GM19455 (cell line): ENCODE results near the gene IFT122.
"Not testable (repeated sequence)": the region's sequence is repeated elsewhere in the genome, so short reads cannot be mapped to it uniquely, and the experiment has no call there.

Experiments
- ATAC-seq: cut with Tn5 transposase; IDR thresholded peaks from one replicate; pipeline ENCODE4 v1.9.1; 2021; ENCODE audit not compliant: unreplicated experiment

Gene IFT122

DNA sequence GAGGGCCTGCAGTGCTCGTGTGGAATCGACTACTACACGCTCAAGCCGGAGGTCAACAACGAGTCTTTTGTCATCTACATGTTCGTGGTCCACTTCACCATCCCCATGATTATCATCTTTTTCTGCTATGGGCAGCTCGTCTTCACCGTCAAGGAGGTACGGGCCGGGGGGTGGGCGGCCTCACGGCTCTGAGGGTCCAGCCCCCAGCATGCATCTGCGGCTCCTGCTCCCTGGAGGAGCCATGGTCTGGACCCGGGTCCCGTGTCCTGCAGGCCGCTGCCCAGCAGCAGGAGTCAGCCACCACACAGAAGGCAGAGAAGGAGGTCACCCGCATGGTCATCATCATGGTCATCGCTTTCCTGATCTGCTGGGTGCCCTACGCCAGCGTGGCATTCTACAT, 92.2 kb downstream of the IFT122 start:
- ATAC-seq, result no peak

DNA sequence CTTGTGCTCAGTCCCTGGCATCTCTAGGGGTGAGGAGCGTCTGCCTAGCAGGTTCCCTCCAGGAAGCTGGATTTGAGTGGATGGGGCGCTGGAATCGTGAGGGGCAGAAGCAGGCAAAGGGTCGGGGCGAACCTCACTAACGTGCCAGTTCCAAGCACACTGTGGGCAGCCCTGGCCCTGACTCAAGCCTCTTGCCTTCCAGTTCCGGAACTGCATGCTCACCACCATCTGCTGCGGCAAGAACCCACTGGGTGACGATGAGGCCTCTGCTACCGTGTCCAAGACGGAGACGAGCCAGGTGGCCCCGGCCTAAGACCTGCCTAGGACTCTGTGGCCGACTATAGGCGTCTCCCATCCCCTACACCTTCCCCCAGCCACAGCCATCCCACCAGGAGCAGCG, 93.4 kb downstream of the IFT122 start:
- no peak for ATAC-seq

DNA sequence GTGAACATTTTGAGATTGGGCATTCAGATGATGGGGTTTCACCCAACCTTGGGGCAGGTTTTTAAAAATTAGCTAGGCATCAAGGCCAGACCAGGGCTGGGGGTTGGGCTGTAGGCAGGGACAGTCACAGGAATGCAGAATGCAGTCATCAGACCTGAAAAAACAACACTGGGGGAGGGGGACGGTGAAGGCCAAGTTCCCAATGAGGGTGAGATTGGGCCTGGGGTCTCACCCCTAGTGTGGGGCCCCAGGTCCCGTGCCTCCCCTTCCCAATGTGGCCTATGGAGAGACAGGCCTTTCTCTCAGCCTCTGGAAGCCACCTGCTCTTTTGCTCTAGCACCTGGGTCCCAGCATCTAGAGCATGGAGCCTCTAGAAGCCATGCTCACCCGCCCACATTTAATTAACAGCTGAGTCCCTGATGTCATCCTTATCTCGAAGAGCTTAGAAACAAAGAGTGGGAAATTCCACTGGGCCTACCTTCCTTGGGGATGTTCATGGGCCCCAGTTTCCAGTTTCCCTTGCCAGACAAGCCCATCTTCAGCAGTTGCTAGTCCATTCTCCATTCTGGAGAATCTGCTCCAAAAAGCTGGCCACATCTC, 94.5 kb downstream of the IFT122 start:
- no peak for ATAC-seq

DNA sequence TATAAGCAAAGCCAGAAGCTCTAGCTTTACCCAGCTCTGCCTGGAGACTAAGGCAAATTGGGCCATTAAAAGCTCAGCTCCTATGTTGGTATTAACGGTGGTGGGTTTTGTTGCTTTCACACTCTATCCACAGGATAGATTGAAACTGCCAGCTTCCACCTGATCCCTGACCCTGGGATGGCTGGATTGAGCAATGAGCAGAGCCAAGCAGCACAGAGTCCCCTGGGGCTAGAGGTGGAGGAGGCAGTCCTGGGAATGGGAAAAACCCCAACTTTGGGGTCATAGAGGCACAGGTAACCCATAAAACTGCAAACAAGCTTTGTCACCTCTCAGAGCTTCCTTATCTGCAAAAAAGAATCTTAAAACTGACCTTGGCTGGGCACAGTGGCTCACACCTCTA, 95.1 kb downstream of the IFT122 start:
- ATAC-seq, result no peak

DNA sequence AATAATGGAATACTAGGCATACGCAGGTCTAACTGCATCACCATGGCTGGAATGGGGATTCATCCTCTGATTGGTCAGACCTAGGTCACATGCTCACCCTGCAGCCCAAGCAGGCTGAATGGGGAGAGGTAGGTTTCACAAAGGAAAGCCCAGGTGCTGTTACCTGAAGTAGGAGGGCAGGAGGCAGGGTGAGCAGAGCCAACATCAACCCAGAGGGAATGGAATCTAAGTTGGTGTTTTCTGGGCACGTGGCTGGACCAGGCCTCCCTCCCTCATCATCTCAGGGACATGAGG, 96.3 kb downstream of the IFT122 start:
- no peak for ATAC-seq

DNA sequence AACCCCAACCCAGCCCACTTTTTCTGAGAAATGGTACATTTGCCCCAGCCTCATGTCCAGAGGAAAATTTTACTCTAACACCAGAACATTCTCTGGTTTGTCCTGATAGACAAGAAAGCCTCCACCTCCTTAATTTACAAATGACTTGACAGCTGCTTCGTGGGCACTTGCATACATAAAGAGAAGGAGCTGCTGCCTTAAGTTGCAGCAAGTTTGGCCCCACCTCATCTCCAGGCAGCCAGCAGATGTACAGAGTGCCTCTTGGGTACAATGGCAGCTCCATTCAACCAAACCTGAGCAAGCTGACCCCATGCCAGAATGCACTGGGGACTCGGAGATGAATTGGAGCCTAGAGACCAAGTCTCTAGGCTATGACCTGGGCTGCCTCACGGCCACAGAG, 96.8 kb downstream of the IFT122 start:
- no peak for ATAC-seq

DNA sequence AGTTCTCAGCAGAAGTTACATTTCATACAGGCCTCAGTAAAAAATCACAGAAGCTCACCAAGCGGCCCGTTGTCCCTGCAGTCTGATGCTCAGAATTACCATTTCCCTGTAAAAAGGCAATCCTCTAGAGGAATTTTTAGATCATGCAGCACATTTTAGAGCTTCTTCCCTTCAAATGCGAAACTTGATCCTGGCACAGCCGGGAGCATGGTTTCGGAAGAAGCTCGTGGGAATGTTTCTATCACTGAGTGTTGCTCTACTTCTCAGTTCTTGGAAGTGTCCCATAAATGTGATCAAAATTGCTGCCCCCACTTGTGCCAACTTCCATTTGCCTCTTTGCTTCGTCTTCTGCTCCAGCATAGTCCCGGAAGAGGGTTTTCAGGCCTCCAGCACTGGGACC, 99.2 kb downstream of the IFT122 start:
- no peak for ATAC-seq

DNA sequence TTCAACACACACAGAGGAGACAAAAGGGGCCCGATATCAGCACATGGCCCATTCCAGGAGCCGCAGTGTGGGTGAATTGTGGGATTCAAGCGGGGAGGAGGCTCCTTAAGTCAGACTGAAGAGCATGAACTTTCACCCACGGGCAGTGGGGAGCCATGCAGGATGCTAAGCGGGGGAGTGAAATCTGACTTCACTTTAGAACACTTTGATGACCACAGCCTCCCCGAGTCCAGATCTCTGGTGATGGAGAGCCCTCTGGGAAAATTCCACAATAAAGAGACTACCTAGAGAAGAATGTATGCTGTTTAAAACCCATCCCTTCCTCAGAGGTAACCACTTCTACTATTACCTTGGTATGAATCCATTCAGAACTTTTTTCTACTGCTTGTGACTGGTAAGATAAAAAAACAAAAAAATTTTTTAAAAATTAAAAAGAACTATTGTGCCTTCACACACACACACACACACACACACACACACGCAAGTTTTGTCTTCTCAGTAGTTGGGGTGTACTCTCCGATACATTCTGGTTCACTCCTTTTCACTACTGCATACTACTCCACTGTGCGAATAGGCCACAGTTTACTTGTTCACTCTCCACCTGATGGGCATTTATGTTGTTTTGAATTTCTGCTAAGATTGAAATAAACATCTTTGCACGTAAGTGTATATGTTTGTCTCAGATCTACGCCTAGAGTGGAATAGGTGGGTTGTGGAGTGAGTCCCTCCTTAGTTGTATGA, 100.9 kb downstream of the IFT122 start:
- no peak for ATAC-seq

DNA sequence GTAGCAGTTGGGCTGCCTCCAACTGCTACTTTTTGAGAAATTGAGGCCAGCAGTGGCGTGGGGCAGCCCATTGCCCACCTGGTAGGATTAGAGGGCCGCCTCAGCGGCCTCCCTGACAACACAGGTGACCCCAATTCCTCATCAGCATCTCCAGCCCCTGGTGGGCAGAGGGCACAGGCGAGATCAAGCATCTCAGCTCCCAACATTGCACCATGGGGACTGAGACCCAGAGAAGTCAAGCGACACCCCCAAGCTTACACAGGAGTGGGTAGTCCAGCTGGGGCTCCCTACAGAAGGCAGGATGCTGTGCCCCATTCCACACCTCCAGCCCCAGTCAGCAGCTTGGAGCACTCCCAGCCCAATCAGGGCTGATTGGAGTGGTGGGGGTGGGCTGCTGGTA, 102.7 kb downstream of the IFT122 start:
- ATAC-seq, result no peak

DNA sequence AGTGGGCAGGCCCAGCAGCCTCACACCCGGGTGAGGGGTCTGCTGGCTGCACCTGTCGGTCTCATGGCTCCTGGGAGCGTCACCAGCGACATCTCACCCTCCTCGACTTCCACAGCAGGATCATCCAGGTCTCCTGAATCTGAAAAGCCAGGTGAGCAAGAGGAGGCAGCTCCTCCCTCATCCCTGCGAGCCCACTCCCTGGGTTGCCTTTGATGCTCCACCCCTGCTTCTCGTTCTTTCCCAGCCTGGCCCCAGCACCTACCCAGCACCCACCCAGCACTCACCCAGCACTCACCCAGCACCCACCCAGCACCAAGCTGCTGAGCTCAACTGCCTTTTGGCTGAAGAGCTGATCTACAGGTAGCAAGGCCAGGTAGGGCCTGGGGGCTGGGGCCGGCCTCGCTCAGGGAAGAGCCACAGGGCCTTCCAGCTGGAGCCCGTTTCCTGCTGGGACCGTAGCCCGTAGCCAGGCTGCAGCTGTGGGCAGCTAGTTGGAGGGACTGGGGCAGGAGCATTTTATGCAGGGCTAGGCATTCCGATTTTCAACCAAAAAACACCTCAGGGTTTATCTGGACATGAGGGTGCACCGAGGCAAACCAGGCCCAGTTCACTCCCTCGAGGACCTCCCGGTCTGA, 103.2 kb downstream of the IFT122 start, which contains the start of gene H1-8:
Gene H1-8, plus strand, starts transcription at position 20 of the 635 bp plus-strand sequence. Its CDS starts 44 bp downstream, at position 64.
- ATAC-seq, result no peak

DNA sequence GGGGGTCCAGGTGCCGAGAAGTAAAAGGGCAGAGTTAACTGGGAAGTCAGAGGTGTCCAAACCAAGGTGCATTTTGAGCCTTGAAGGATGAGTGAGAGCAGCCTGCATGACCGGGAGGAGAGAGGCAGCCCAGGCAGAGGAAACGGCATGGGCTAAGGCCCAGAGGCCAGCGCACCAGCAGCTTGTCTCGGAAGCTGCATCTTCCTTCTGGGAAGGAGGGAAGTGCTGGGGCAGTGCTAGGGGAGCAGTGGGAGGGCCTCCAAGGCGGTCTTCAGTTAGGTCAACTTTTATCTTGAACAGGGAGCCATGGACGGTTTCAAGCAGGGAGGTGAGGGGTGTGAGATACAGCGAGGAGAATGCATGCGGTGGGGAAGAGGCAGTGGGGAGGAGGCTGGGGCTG, 104.0 kb downstream of the IFT122 start:
- no peak for ATAC-seq

DNA sequence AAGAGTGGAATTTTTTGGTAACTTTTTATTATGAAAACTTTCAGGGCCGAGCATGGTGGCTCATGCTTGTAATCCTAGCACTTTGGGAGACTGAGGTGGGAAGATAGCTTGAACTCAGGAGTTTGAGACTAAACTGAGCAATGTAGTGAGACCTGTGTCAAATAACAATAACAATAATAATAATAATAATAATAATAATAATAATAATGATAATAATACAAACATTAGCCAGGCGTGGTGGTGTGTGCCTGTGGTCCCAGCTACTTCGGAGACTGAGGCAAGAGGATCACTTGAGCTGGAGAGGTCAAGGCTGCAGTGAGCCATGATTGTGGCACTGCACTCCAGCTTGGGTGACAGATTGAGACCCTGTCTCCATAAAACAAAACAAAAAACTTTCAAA, 105.9 kb downstream of the IFT122 start:
- ATAC-seq, result not testable (repeated sequence)

DNA sequence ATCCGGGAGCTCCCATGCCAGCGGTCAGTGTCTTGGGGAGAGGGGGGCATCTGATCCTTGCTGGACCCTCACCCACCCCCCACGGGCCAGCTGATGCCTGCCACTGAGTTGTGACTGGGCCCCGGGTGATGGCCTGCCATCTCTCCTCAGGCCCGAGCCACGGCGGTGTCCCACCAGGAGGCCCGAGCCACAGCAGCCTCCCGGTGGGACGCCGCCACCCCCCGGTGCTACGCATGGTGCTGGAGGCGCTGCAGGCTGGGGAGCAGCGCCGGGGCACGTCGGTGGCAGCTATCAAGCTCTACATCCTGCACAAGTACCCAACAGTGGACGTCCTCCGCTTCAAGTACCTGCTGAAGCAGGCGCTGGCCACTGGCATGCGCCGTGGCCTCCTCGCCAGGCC, 107.2 kb downstream of the IFT122 start:
- no peak for ATAC-seq

DNA sequence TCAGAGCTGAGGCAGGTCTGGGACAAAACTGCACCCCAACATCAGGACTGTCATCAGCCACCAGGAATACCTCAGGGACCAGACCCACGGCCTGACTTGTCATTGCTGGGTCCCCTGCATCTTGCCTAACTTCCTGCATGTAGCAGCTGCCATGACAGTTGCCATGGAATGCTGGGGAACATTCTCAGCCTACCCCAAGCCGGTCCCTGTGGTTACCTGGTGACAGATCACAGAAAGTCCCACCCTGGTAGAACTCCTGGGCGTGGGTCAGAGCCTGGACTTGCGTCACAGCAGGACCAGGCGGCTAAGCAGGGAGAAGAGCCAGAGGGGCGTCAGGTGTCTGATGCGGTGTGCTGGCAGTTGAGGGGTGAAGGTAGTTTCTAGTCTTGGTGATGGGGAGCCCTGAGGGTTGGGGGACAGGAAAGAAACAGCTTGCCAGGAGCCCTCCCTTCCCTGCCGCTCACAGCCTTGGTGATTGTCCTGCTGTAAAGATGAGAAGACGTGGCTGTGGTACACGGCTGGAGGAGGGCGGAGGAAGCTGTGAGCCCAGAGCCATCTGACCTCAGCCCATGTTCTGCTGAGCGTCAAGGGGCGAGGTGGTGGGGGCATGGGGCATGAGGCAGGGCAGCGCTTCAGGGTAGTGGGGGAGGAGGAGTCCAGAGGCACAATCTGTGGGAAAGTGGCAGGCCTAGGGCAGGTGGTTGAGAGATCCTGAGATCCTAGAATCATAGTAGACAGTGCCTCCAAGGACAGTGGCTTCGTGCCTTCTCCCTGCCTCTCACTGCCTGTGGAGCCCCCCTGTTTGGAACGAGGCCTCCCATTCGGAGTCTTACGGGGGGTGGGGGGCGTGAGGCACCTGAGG, 108.3 kb downstream of the IFT122 start:
- ATAC-seq, result no peak

DNA sequence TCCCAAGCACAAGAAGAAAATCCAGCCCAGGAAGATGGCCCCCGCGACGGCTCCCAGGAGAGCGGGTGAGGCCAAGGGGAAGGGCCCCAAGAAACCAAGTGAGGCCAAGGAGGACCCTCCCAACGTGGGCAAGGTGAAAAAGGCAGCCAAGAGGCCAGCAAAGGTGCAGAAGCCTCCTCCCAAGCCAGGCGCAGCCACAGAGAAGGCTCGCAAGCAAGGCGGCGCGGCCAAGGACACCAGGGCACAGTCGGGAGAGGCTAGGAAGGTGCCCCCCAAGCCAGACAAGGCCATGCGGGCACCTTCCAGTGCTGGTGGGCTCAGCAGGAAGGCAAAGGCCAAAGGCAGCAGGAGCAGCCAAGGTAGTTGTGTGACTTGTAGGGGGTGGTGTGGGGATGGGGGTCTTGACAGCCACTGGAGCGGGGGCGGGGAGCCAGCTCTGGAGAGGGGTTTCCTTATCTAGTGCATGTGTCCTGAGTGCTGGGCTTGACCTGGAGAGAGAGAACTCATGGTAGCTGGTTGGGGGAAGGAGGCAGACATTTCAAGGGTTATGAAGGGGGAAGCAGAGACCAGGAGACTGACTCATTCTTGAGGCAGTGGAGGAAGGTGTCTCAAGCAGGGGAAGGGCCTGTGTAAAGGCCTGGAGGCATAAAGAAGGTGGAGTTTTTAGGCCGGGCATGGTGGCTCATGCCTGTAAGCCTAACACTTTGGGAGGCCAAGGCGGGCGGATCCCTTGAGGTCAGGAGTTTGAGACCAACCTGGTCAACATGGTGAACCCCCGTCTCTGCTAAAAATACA, 109.2 kb downstream of the IFT122 start:
- no peak for ATAC-seq

DNA sequence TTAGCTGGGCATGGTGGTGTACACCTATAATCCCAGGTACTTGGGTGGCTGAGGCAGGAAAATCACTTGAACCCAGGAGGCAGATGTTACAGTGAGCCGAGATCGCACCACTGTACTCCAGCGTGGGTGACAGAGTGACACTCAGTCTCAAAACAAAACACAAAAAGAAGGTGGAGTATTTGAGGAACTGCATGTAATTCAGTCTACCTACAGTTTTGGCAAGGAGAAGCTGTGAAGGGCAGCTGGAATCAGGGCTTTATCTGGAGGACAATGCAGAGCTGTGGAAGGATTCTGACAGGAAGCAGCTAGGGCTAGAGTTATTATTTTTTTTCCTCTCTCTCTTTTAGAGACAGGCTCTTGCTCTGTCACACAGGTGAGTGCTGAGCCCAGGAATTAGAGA, 109.8 kb downstream of the IFT122 start:
- no peak for ATAC-seq

DNA sequence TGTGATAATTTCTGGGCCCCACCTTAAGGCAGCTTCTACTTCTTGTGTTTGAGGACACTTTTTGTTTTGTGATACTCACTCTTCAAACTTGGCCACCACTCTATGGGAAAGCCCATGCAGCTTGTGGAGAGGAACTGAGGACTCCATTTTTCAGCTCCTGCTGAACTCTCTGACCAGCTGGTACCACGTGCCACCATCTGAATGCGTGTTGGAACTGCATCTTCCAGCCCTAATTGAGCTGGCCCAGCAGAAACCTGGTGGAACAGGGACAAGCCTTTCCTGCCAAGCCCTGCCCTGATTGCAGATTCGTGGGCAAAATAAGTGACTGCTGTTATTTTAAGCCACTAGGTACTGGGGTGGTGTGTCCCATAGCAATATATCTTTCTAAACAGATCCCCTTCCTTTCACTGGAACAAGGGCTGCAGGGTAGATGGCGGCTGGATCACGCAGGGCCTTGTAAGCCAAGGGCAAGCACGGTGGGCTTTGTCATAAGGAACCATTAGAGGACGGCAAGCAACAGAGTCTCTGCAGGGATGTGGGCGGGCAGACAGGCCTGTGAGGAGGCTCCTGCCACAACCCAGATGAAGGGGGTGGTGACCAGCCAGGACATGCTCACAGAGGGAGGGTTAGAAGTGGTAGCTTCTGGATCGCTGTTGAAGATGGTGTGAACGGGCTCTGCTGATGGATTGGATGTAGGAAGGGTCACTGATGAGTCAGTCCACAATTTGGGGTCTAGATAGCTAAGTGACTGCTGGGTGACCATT, 112.4 kb downstream of the IFT122 start:
- ATAC-seq, result no peak

DNA sequence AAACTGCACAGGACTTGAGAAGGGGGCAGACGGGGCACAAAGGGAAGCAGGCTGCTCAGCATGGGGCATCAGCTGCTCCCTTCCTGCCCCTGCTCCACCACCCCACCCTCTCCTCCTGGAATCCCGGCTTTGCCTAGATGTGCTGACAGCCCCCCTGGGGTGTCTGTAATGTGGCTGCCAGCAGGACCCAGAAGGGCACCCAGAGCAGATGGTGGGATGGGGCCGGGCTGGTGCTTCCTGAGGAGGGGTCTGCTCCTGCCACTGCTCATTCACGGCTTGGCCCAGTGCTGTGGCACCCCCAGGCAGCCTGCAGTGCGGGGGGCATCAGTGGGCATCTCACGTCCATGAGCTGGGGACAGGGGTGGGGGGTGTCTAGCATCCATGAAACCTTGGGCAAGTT, 113.1 kb downstream of the IFT122 start:
- ATAC-seq, result no peak

DNA sequence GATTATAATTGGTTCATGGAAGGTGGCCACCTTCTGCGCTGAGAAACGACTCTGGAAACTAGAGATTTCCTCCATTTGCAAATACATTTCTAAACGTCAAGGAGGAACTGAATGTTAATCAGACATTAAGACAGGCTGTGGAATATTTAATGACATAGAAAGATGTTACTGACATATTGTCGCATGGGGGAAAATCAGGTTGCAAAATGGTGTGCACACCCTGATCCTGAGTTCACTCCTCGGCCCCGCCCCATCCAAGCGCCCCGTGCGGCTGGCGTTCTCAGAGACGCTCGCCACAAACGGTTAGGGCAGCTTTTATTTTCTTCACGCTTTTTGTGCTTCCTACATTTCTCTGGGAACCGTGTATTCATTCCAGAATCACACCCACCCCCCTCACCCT, 113.7 kb downstream of the IFT122 start:
- no peak for ATAC-seq
